ENCODE measurements around the gene TNNT2.

- TF ChIP-seq CTCF (conservative IDR thresholded peaks at IDR 0.05; ENCODE audit: low read depth, low read length) (no peak), EZH2 (IDR thresholded peaks at IDR 0.05; ENCODE audit: borderline replicate concordance, low read depth, low read length, poor library complexity, severe bottlenecking) (no peak)
Measured at GRCh38 chr1:201371792-201372191, 5.7 kb downstream of the TNNT2 start.

Data from A673 (cell line).